ENCODE measurements around the gene FBXW8. TPM values are rescaled to one million over a fixed set of nuclear protein-coding genes. Genes with fewer than 3 reads are reported as not detected.

The FBXW8 gene
- polyA plus RNA-seq, 1 donor (not counting 4 experiments of a cell fraction or from before 2014, with no cell fraction given), result 5.0 TPM

- dilution Hi-C loops (cut with MboI; ENCODE audit: extremely low pct_ligation_motif_present, low sequenced_read_pairs), result no loop called here
- Histone ChIP-seq H3K27me3 (ENCODE audit: control insufficient read depth, extremely low read depth, insufficient read depth, low read length) (peaks cover 9% of the 10 kb centered on the region), H3K79me2 (ENCODE audit: control insufficient read depth, insufficient read depth, low read length) (no peaks in the 10 kb centered on the region), H3K4me3 (ENCODE audit: control insufficient read depth in 2 of 3, extremely low read depth in 1 of 3, insufficient read depth in 2 of 3, low read depth in 1 of 3, low read length in 3 of 3) (no peak overlapping the region), H3K4me1 (ENCODE audit: control insufficient read depth, extremely low read depth, insufficient read depth, low read length) (no peaks in the 10 kb centered on the region), H3K36me3 (ENCODE audit: control insufficient read depth in 2 of 2, extremely low read depth in 1 of 2, insufficient read depth in 2 of 2, low read length in 2 of 2) (no peaks in the 10 kb centered on the region), H3K4me2 (ENCODE audit: control insufficient read depth, extremely low read depth, insufficient read depth, low read depth, low read length) (no peak overlapping the region), H2AFZ (ENCODE audit: control insufficient read depth, low read length) (no peak overlapping the region), H3K9me3 (ENCODE audit: control insufficient read depth, low read depth, low read length) (no peaks in the 10 kb centered on the region), H3K9ac (ENCODE audit: control insufficient read depth, extremely low read depth, insufficient read depth, low read length) (no peak overlapping the region), H4K20me1 (ENCODE audit: control insufficient read depth, extremely low read depth, insufficient read depth, low read length) (no peaks in the 10 kb centered on the region), H3K9me1 (ENCODE audit: control insufficient read depth, extremely low read depth, insufficient read depth, low read length) (no peaks in the 10 kb centered on the region), H3K27ac (ENCODE audit: control insufficient read depth, insufficient read depth, low read length) (no peak overlapping the region)
- FAIRE-seq (no peak), DNase-seq (ENCODE audit: low read depth, low spot score) (no peak)
- TF ChIP-seq, protein P1, sequence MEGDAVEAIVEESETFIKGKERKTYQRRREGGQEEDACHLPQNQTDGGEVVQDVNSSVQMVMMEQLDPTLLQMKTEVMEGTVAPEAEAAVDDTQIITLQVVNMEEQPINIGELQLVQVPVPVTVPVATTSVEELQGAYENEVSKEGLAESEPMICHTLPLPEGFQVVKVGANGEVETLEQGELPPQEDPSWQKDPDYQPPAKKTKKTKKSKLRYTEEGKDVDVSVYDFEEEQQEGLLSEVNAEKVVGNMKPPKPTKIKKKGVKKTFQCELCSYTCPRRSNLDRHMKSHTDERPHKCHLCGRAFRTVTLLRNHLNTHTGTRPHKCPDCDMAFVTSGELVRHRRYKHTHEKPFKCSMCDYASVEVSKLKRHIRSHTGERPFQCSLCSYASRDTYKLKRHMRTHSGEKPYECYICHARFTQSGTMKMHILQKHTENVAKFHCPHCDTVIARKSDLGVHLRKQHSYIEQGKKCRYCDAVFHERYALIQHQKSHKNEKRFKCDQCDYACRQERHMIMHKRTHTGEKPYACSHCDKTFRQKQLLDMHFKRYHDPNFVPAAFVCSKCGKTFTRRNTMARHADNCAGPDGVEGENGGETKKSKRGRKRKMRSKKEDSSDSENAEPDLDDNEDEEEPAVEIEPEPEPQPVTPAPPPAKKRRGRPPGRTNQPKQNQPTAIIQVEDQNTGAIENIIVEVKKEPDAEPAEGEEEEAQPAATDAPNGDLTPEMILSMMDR (optimal IDR thresholded peaks at IDR 0.05 in 1 of 3, IDR thresholded peaks at IDR 0.05 in 1 of 3, conservative IDR thresholded peaks at IDR 0.05 in 1 of 3; ENCODE audit: extremely low read depth in 1 of 3, insufficient read depth in 2 of 3, low read length in 3 of 3), result no peak
- TF ChIP-seq EZH2 (IDR thresholded peaks at IDR 0.05; ENCODE audit: low read length), result no peak
Measured at GRCh38 chr12:117050060-117050459, 139.3 kb downstream of the FBXW8 start.

GRCh38 chr12:117051380-117051779 lies 140.6 kb downstream of the FBXW8 start:
- Histone ChIP-seq H2AFZ (ENCODE audit: control insufficient read depth, low read length) (no peak overlapping the region), H3K36me3 (ENCODE audit: control insufficient read depth in 2 of 2, extremely low read depth in 1 of 2, insufficient read depth in 2 of 2, low read length in 2 of 2) (no peaks in the 10 kb centered on the region), H3K9ac (ENCODE audit: control insufficient read depth, extremely low read depth, insufficient read depth, low read length) (no peak overlapping the region), H3K4me1 (ENCODE audit: control insufficient read depth, extremely low read depth, insufficient read depth, low read length) (no peaks in the 10 kb centered on the region), H3K4me2 (ENCODE audit: control insufficient read depth, extremely low read depth, insufficient read depth, low read depth, low read length) (no peak overlapping the region), H3K79me2 (ENCODE audit: control insufficient read depth, insufficient read depth, low read length) (no peaks in the 10 kb centered on the region), H3K4me3 (ENCODE audit: control insufficient read depth in 2 of 3, extremely low read depth in 1 of 3, insufficient read depth in 2 of 3, low read depth in 1 of 3, low read length in 3 of 3) (no peak overlapping the region), H4K20me1 (ENCODE audit: control insufficient read depth, extremely low read depth, insufficient read depth, low read length) (no peaks in the 10 kb centered on the region), H3K9me3 (ENCODE audit: control insufficient read depth, low read depth, low read length) (no peaks in the 10 kb centered on the region), H3K27me3 (ENCODE audit: control insufficient read depth, extremely low read depth, insufficient read depth, low read length) (no peaks in the 10 kb centered on the region), H3K9me1 (ENCODE audit: control insufficient read depth, extremely low read depth, insufficient read depth, low read length) (no peaks in the 10 kb centered on the region), H3K27ac (ENCODE audit: control insufficient read depth, insufficient read depth, low read length) (no peak overlapping the region)
- TF ChIP-seq, protein P1 (optimal IDR thresholded peaks at IDR 0.05 in 1 of 3, IDR thresholded peaks at IDR 0.05 in 1 of 3, conservative IDR thresholded peaks at IDR 0.05 in 1 of 3; ENCODE audit: extremely low read depth in 1 of 3, insufficient read depth in 2 of 3, low read length in 3 of 3), result no peak
- no peak for TF ChIP-seq EZH2 (IDR thresholded peaks at IDR 0.05; ENCODE audit: low read length)
- dilution Hi-C loops (cut with MboI; ENCODE audit: extremely low pct_ligation_motif_present, low sequenced_read_pairs), result no loop called here
- DNase-seq (ENCODE audit: low read depth, low spot score) (no peak), FAIRE-seq (no peak)

All from keratinocyte (primary cell).